Loucy (cell line): ENCODE measurements around the gene SIRPB2.

ENCODE experiments used
- EZH2phosphoT487 ChIP-seq: fragments of 200-600 bp; IDR thresholded peaks from 2 replicates; pipeline ENCODE4 v1.6.1; 2018; ENCODE audit warnings: antibody characterized with exemption, mild to moderate bottlenecking, moderate library complexity, borderline replicate concordance
- TF ChIP-seq, protein P1 (sequence below): fragments of 200-600 bp; sonication (generic); conservative IDR thresholded peaks from 2 replicates; pipeline ENCODE4 v1.5.1; 2014; ENCODE audit warnings: mild to moderate bottlenecking, antibody characterized with exemption, low read length

DNA sequence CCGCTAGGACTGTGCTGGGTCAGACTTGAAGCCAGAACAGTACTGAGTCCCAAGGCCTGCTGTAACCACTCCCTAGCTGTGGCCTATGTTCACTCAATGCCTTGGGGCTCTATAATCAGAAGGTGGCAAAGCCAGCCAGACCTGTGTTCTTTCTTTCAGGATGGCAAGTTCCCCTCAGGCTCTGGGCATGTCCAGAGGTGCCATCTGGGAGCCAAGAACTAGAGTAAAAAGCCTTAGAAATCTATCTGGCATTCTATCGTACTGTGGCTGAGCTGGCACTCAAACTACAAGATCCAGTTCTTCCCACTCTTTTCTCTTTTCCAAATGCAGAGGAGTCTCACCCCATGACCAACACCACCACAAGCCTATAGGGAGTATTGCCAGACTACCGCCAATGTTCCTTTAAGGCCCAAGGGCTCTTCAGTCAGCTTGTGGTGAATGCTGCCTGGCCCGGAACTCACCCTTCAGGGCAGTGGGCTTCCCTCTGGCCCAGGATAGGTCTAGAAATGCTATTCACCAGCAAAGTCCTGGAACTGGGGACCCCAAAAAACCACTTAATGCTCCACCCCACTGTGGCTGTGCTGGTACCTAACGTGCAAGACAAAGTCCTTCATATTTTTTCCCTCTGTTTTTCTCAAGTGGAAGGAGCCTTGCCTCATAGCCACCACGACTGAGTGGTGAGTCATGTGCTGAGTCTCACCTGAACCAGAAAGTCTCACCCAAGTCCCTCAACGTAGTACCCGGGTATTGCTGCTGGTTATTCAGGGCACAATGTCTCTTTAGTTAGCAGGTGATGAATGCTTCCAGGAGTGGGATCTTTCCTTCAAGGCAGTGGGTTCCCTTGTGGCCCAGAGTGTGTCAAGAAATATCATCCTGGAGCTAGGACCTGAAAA is 8.6 kb upstream of the SIRPB2 start:
- TF ChIP-seq, protein P1, sequence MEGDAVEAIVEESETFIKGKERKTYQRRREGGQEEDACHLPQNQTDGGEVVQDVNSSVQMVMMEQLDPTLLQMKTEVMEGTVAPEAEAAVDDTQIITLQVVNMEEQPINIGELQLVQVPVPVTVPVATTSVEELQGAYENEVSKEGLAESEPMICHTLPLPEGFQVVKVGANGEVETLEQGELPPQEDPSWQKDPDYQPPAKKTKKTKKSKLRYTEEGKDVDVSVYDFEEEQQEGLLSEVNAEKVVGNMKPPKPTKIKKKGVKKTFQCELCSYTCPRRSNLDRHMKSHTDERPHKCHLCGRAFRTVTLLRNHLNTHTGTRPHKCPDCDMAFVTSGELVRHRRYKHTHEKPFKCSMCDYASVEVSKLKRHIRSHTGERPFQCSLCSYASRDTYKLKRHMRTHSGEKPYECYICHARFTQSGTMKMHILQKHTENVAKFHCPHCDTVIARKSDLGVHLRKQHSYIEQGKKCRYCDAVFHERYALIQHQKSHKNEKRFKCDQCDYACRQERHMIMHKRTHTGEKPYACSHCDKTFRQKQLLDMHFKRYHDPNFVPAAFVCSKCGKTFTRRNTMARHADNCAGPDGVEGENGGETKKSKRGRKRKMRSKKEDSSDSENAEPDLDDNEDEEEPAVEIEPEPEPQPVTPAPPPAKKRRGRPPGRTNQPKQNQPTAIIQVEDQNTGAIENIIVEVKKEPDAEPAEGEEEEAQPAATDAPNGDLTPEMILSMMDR, result no peak
- TF ChIP-seq EZH2phosphoT487, result no peak
